ENCODE measurements around the gene HACD2.

The HACD2 gene

DNA sequence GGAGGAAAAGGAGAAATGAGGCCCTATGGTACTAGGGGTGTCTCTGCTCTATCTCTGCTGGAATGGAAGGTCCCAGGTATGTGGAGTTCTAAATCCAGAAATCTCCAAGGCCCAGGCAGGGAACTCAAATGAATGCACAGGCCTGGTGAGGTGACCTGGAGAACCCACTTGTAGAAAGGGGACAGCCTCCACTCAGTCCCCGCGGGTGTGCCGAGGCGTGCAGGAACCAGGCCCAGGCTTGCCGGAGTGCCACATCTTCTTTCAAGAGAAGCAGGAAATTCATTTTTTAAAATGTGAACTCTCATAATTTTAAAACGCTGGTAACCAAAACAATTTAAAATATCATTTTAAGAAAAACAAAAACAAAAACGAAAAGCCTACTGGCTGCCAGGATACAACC, 103.8 kb downstream of the HACD2 start:
- H3K4me3 ChIP-seq (ENCODE audit: low read depth, low read length) = no peak overlapping the region
- no peak for DNase-seq (ENCODE audit: low read depth)
- TF ChIP-seq, protein P1, sequence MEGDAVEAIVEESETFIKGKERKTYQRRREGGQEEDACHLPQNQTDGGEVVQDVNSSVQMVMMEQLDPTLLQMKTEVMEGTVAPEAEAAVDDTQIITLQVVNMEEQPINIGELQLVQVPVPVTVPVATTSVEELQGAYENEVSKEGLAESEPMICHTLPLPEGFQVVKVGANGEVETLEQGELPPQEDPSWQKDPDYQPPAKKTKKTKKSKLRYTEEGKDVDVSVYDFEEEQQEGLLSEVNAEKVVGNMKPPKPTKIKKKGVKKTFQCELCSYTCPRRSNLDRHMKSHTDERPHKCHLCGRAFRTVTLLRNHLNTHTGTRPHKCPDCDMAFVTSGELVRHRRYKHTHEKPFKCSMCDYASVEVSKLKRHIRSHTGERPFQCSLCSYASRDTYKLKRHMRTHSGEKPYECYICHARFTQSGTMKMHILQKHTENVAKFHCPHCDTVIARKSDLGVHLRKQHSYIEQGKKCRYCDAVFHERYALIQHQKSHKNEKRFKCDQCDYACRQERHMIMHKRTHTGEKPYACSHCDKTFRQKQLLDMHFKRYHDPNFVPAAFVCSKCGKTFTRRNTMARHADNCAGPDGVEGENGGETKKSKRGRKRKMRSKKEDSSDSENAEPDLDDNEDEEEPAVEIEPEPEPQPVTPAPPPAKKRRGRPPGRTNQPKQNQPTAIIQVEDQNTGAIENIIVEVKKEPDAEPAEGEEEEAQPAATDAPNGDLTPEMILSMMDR (IDR thresholded peaks at IDR 0.05; ENCODE audit: insufficient read depth, low read depth, low read length, missing control alignments) = no peak

DNA sequence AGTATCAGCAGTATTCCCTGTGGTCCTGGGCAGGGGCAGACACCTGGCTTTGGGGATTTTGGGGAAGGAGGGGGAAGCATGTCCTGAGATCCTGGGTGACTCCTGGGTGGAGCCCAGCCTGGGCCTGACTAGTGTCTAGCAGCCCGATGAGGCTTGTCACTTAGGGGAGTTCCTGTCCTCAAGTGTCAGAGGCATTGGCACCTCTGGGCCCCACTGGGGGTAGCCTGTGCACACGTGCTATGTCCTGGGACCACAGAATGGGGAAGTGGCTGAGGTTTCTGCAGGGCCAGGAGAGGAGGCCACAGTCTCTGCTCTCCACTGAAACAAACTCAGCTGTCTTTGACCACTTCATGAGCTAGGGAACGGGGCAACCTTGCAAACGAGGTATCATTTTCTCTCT, 104.4 kb downstream of the HACD2 start:
- TF ChIP-seq, protein P1 (IDR thresholded peaks at IDR 0.05; ENCODE audit: insufficient read depth, low read depth, low read length, missing control alignments) = no peak
- DNase-seq (ENCODE audit: low read depth) = peak; percentile 49

DNA sequence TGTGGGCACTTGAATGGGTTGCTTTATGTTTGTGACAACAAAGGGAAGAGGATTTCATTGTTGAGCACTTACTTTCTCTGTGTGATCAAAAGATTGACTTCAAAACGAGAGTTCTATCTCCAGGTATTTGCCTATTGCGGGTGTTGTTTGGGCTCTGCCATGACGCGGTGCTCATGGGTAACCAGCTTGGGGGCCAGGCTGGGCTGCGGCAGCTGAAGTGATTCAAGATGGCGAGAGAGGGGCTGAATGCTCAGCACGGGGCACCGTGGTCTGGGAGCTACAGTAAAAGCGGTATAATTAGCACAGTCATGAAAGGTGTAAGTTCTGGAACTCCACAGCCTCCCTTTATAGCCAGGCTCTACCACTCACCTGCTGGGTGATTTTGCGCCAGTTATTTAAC, 105.0 kb downstream of the HACD2 start:
- TF ChIP-seq, protein P1 (IDR thresholded peaks at IDR 0.05; ENCODE audit: insufficient read depth, low read depth, low read length, missing control alignments) = no peak
- no peak overlapping the region for H3K4me3 ChIP-seq (ENCODE audit: low read depth, low read length)
- no peak for DNase-seq (ENCODE audit: low read depth)

More for the DNA sequence above, 104.4 kb downstream of the HACD2 start:
- no peak overlapping the region for H3K4me3 ChIP-seq (ENCODE audit: low read depth, low read length)

DNA sequence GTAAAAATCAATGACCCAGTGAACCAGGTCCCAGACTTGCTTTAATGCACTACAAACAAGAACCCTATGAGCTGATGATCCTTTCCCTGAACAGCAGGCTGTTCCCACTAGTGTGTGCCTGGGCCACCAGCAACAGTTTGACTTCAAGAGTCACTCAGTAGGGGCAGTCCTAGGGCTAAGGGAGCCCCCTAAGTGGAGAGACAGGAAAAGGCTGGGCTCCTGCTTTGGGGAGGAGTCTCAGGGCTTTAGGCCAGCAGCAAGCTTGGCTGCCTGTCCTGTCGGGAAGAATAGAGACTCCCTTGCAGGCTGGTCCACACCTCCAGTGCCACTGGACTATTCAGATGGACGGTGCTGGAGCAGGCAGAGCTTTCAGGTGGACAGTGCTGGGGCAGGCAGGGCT, 106.5 kb downstream of the HACD2 start:
- TF ChIP-seq, protein P1 (IDR thresholded peaks at IDR 0.05; ENCODE audit: insufficient read depth, low read depth, low read length, missing control alignments) = no peak
- no peak for DNase-seq (ENCODE audit: low read depth)
- H3K4me3 ChIP-seq (ENCODE audit: low read depth, low read length) = no peak overlapping the region

DNA sequence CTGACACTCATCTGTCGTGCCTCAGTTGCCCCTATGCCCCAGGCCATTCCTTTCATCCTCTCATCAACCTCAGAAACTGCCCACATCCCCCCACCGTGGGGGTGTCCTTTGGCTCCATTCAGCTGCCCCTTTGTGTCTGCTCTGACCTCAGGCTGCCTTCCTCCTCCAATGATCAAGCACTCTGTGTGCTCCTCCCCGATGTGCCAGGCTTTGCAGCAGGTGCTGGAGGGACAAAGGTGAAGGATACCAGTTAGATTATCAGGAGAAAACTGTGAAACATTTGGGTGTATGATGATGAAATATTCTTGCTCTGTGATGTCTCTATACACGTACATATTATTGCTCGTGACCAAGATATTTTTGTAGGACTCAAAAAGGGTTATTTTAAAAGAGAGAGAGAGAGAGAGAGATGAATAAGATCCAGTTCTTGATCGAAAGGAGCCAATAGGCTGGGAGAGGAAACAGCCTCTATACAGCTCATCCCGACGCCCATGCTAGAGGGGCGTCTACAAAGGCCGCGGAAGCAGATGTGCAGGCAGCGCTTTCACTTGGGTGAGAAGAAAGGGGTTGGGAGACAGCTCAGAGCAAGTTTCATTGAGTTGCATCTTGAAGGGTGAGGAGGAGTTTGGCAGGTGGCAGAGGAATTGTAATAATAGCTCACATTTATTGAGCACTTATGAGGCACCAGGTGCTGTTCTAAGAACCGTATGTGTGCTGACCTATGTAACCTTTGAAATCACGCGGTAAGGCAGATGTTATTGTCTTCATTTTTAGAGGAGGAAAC, 107.7 kb downstream of the HACD2 start:
- no peak for DNase-seq (ENCODE audit: low read depth)
- H3K4me3 ChIP-seq (ENCODE audit: low read depth, low read length) = no peak overlapping the region
- TF ChIP-seq, protein P1 (IDR thresholded peaks at IDR 0.05; ENCODE audit: insufficient read depth, low read depth, low read length, missing control alignments) = no peak

DNA sequence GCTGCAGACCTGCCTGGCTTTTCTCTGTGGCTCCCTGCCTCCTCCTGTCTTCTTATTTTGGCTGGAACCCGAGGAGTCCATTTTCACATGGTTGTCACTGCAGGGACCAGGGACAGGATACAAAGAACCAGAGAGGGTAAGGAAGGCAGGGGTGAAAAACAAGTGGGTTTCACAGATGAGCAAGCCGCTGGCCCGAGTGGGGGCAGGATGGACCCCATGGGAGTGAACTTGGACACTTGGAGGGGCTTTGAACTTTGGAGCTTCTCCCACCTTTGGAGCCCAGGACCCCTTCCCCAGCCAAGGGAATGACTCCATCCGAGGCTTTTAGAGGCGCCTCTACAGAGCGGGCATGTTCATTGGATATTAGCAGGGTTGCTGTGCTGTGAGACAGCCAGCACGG, 109.1 kb downstream of the HACD2 start:
- TF ChIP-seq, protein P1 (IDR thresholded peaks at IDR 0.05; ENCODE audit: insufficient read depth, low read depth, low read length, missing control alignments) = no peak
- no peak overlapping the region for H3K4me3 ChIP-seq (ENCODE audit: low read depth, low read length)
- no peak for DNase-seq (ENCODE audit: low read depth)

DNA sequence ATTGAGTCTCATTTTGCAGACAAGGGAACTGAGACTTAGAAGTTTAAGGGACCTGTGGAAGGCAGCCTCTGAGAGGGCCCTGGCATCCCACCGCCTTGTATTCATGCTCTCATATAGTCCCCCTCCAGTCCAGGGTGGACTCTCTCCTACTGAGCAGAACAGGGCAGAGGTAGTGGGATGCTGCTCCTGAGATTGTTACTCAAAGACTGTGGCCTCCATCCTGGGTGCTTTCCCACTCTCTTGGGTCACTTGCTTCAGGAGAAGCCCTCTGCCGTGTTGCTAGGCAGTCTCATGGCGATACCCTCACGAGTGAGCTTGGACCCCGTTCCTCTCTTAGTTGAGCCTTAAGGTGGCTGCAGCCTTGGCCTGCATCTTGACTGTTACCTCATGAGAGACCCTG, 113.7 kb downstream of the HACD2 start:
- TF ChIP-seq, protein P1 (IDR thresholded peaks at IDR 0.05; ENCODE audit: insufficient read depth, low read depth, low read length, missing control alignments) = no peak
- DNase-seq (ENCODE audit: low read depth) = no peak
- no peak overlapping the region for H3K4me3 ChIP-seq (ENCODE audit: low read depth, low read length)

Data from GM12865 (cell line).